ENCODE results near the gene SH2D5.
"Not testable (repeated sequence)": the region's sequence is repeated elsewhere in the genome, so short reads cannot be mapped to it uniquely, and the experiment has no call there.

SH2D5 gene

GRCh38 chr1:20682571-20683236, 49.8 kb downstream of the SH2D5 start:
- peaks cover 46% of the 10 kb centered on the region for H3K27me3 Mint-ChIP-seq (ENCODE audit: low read depth)
- peaks cover 11% of the 10 kb centered on the region for H3K4me1 Mint-ChIP-seq (ENCODE audit: low read depth)
- peaks cover 3% of the 10 kb centered on the region for H3K36me3 Mint-ChIP-seq (ENCODE audit: low read depth)
- no peak overlapping the region for H3K4me3 Mint-ChIP-seq
- H3K27ac Mint-ChIP-seq, result no peak overlapping the region
- H3K9me3 Mint-ChIP-seq, result peaks cover 3% of the 10 kb centered on the region

- Mint-ChIP-seq H3K9me3 (peaks cover 8% of the 10 kb centered on the region), H3K27me3 (ENCODE audit: low read depth) (peaks cover 53% of the 10 kb centered on the region), H3K36me3 (ENCODE audit: low read depth) (peaks cover 3% of the 10 kb centered on the region)
Measured at GRCh38 chr1:20681999-20682398, 50.5 kb downstream of the SH2D5 start.

GRCh38 chr1:20680269-20680668, 52.2 kb downstream of the SH2D5 start:
- peaks cover 10% of the 10 kb centered on the region for H3K9me3 Mint-ChIP-seq
- peaks cover 3% of the 10 kb centered on the region for H3K36me3 Mint-ChIP-seq (ENCODE audit: low read depth)
- peaks cover 11% of the 10 kb centered on the region for H3K4me1 Mint-ChIP-seq (ENCODE audit: low read depth)
- H3K27ac Mint-ChIP-seq, result no peak overlapping the region
- peaks cover 62% of the 10 kb centered on the region for H3K27me3 Mint-ChIP-seq (ENCODE audit: low read depth)
- no peak overlapping the region for H3K4me3 Mint-ChIP-seq

More at GRCh38 chr1:20681999-20682398, 50.5 kb downstream of the SH2D5 start:
- no peak overlapping the region for H3K27ac Mint-ChIP-seq
- H3K4me1 Mint-ChIP-seq (ENCODE audit: low read depth), result peaks cover 11% of the 10 kb centered on the region
- H3K4me3 Mint-ChIP-seq, result no peak overlapping the region

GRCh38 chr1:20678599-20678998, 53.9 kb downstream of the SH2D5 start:
- H3K36me3 Mint-ChIP-seq (ENCODE audit: low read depth), result peaks cover 3% of the 10 kb centered on the region
- peak overlapping the region; percentile 62 for H3K27ac Mint-ChIP-seq
- H3K4me3 Mint-ChIP-seq, result peak overlapping the region; percentile 45
- peaks cover 56% of the 10 kb centered on the region for H3K27me3 Mint-ChIP-seq (ENCODE audit: low read depth)
- peaks cover 11% of the 10 kb centered on the region for H3K4me1 Mint-ChIP-seq (ENCODE audit: low read depth)
- H3K9me3 Mint-ChIP-seq, result peaks cover 10% of the 10 kb centered on the region

- Mint-ChIP-seq H3K27me3 (ENCODE audit: low read depth) (peaks cover 33% of the 10 kb centered on the region), H3K9me3 (peaks cover 10% of the 10 kb centered on the region)
- H3K4me3 Mint-ChIP-seq; H3K36me3 Mint-ChIP-seq (ENCODE audit: low read depth); H3K4me1 Mint-ChIP-seq (ENCODE audit: low read depth); H3K27ac Mint-ChIP-seq: not testable (repeated sequence)
Measured at GRCh38 chr1:20673626-20674025, 58.9 kb downstream of the SH2D5 start.

- H3K4me1 Mint-ChIP-seq (ENCODE audit: low read depth), result no peaks in the 10 kb centered on the region
- no peak overlapping the region for H3K4me3 Mint-ChIP-seq
- peaks cover 5% of the 10 kb centered on the region for H3K9me3 Mint-ChIP-seq
- H3K27ac Mint-ChIP-seq, result no peak overlapping the region
- H3K27me3 Mint-ChIP-seq (ENCODE audit: low read depth), result peaks cover 22% of the 10 kb centered on the region
- no peaks in the 10 kb centered on the region for H3K36me3 Mint-ChIP-seq (ENCODE audit: low read depth)
Measured at GRCh38 chr1:20672265-20672632, 60.3 kb downstream of the SH2D5 start.

- no peak overlapping the region for H3K27ac Mint-ChIP-seq
- peaks cover 13% of the 10 kb centered on the region for H3K27me3 Mint-ChIP-seq (ENCODE audit: low read depth)
- H3K4me3 Mint-ChIP-seq, result no peak overlapping the region
- H3K36me3 Mint-ChIP-seq (ENCODE audit: low read depth), result no peaks in the 10 kb centered on the region
- H3K4me1 Mint-ChIP-seq (ENCODE audit: low read depth), result no peaks in the 10 kb centered on the region
- H3K9me3 Mint-ChIP-seq, result no peaks in the 10 kb centered on the region
Measured at GRCh38 chr1:20670936-20671335, 61.6 kb downstream of the SH2D5 start.

Measured in T-helper 1 cell treated with Interleukin-12 subunit alpha and Interleukin-12 subunit beta and Interleukin-4 antibody, amounts not matched to agents 30 μg/mL and 1 μg/mL, for 36 hours (primary cell).